GDM1 (cell line): Measurements from ENCODE around the gene UBTF.

Experiments used
- DNase-seq: peaks from one replicate; lab custom pipeline; 2025; lab: John Stamatoyannopoulos, UW

UBTF gene

DNA sequence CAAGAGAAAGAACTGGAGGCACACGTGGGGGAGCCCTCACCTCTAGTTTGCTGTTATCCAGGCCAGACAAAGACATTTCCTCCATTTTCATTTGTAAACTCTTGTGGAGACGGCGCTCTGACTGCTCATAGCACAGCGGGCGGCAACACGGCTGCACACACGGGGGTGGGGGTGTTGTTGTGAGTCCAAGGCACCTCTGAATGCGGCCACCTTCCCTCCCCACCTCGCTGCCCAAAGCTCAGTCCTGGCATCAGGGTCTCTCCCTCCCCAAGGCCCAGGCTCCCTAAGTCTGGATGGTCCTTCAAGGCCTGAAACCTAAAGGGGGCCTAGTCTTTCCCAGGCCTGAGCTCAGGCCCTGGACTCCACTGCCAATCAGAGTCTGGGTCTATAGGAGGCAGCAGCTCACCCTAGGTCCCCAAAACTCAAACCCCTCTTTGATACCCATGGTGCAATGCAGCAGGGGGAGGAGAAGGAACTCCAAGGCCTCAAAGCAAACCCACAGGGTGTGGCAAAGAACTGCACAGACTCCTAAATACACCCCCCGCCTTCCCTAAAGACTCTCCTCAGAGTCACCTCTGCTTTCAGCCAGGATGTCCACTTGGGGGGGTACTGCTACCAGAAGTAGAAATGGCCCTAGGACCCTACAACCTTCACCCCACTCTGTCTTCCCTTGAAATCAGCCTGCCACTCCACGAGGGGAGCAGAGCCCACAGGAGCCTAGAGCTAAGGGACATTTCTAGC lies 21.3 kb downstream of the UBTF start:
- DNase-seq: peak; percentile 54

DNA sequence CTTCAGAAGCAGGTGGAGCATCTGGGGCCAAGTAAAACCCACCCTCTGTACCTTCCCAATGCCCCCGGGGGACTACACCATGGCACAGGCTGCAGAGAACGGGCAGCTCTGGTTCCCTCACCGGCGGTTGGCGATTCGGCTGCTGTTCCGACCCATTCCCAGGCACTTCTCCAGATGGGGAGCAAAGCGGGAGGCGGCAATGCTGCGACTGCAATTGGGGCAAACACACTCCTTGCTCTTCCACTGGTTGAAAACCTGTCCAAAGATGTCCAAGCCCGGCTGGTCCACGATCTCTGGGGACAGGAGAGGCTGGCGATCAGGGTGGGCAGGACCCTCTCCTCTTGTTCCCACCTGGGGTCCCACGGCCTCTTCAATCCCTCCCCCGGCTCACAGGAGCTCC lies 22.4 kb downstream of the UBTF start:
- no peak for DNase-seq

DNA sequence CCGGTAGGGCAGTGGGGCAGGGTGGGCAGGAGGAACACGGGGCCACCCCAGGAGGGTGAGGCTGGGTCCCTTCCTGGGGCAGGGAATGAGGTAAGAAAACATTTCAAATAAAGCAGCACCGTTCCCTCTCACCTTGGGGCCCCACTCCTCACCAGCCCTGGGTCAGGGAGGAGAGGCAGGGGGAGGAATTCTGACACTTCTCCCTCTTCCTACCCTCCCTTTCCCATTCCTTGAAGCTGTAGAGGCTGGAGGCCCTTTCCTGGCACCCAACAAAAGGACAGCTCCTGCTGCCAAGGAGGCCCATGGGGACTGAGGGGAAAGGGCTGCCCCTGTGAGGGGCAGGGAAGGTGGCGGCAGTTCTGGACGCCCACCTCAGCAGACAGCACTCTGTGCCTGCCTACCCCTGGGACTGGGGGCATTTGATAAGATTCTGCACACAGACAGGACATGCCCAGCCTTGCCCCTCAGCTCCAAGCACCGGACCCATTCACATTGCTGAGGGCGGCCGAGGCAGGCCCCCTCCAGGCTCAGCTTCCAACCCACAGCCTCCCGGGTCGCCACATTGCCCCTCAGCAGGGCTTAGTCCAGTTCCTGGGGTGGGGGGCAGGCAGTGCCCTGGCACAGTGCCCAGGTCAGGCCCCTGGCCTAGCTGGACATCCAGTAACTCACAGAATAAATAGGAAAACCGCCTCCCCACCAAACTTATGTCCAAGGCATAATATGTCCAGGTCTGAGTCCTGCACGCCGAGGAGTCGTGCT lies 26.0 kb downstream of the UBTF start:
- no peak for DNase-seq

DNA sequence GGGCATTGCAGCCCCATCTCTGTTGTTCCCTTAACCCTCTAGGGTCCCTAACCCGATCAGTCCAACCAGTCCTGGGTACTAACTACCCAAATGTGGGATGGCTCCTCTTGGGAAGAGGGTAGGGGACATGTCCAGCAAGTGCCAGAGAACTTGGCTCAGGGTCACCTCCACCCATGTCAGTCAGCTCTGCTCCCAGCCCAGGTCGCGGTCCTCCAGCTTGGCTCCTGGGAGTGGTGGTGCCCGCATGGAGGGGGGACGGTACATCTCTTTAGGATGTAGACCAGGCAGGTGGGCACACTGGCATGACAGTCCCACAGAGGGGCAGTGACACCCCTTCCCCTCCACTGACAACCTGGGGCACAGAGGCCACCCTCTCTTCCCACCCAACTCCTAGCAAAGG lies 26.7 kb downstream of the UBTF start:
- DNase-seq: no peak

DNA sequence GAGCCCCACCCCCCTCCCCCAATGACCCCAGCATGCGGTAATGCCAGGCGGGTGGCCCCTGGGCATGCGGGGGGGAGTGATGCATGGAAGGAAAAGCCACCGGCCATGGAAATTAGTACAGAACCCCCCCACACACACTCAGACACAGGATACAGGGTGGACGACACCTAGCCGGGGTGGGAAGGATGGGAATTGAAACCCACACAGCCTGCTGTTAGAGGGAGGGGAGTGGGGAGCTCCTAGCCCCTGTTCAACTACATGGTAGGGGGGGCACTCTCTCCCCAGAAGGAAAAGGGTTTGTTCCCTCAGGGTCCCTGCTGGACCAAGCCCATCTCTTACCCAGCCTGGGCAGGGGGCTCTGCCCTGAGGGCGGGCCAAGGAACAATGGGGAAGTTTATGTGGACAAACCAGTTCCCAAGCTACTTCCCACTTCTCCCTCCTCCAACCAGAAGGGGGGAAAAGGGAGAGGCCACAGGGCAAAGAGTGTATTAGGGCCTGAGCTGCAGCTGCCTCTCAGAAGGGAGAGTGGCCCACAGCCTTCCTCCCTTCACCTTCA lies 27.5 kb downstream of the UBTF start:
- no peak for DNase-seq

DNA sequence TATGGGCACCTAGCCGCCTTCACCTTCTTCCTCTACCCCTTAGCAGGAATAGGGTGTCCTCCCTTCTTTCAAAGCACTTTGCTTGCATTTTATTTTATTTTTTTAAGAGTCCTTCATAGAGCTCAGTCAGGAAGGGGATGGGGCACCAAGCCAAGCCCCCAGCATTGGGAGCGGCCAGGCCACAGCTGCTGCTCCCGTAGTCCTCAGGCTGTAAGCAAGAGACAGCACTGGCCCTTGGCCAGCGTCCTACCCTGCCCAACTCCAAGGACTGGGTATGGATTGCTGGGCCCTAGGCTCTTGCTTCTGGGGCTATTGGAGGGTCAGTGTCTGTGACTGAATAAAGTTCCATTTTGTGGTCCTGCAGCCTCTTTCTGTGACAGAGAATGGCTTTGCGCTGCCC lies 28.1 kb downstream of the UBTF start:
- DNase-seq: no peak

DNA sequence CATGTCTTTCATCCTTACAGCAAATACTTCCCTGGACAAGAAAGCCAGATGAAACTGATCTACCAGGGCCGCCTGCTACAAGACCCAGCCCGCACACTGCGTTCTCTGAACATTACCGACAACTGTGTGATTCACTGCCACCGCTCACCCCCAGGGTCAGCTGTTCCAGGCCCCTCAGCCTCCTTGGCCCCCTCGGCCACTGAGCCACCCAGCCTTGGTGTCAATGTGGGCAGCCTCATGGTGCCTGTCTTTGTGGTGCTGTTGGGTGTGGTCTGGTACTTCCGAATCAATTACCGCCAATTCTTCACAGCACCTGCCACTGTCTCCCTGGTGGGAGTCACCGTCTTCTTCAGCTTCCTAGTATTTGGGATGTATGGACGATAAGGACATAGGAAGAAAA lies 29.0 kb downstream of the UBTF start:
- DNase-seq: no peak

DNA sequence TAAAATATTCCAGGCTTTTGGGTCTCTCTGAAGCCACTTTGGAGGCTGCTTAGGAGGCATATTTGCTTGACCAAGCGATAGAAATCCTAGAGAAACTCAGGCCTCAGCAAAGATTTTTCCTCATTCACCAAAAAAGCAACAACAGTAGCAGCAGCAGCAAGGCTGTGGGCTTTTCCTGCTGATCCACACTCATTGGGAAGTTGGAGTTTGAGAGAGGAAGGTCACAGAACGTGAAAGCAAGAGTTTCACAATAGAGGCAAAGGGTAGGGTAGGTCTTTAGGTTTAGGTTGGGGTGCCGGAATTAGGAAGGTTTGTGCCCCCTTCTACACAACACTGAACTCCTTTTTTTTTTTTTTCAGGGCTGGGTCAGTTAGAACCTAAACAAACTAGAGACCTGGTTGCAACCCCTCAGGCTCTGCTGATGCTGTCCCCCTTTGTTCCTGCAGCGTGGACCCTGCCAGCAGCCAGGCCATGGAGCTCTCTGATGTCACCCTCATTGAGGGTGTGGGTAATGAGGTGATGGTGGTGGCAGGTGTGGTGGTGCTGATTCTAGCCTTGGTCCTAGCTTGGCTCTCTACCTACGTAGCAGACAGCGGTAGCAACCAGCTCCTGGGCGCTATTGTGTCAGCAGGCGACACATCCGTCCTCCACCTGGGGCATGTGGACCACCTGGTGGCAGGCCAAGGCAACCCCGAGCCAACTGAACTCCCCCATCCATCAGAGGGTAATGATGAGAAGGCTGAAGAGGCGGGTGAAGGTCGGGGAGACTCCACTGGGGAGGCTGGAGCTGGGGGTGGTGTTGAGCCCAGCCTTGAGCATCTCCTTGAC lies 30.7 kb downstream of the UBTF start:
- DNase-seq: no peak

DNA sequence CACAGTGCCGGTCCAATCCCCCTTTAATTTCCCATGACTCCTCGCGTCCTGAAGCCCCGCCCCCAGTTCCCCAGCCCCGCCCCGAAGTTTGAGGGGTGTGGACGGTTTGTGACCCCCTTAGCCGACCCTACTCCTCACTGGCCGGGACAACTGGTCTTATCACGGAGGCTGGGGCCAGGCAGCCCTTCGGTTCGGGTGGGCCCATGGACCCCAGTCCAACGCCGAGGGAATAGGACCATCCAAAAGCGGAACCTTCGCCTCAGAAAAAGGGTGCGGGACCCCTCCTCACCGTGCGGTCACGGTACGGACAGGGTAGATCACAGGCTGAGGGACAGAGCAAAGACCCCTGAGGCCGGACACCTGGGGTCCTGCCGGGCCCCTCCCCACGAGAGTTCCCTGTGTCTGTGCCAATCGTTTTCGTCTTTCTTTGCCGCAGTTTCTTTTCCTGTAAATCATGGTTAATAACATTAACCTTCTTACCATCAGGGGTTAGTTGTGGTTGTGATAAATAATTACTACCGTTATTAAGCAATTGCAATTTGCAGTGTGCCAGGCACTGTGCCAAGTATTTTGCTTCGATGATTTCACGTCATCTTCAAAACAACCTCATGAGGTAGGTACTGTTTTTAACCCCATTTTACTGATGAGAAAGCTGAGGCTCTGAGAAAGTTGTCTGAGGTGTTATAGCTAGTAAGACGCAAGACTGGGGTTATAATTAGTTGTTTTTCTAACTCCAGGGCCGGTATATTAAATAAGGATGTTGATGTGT lies 32.2 kb downstream of the UBTF start:
- no peak for DNase-seq

DNA sequence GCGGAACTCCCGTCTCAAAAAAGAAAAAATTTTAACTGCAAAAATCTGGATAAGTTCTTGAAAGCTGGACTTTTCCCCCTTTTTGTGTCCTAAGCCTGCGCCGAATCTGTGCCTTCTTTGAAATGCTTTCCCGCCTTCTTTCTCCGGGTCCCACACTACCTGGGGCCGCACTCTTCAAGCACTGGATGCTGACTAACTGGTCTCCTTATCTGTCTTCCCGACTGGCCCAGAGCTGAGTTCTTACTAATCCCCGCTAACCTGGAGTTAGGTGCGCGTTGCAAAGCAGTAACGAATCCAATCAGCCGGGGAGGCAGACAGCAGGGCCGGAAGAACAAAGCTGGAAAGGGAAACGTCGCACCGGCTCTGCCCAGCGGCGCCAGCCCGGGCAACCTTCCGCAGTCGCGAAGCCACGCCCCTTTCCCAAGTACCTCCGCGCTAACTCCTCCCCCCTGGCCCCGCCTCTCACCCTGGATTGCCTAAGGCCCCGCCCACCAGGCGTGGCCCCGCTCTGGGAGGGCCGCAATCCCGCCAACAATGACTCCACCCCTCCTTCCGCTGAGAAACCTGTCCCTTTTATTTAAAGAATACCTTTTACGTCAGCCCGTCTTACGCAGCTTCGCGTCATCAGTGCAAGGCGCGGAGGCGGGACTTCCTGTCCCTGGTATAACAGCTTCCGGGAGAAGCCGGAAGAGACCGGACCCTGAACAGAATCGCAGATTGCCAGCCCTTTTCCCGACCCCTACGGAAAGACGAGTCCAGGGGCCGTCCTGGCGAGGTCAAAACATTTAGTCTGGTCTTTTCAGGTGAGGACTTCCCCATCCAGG lies 33.0 kb downstream of the UBTF start, which contains the start of gene TMUB2:
TMUB2 (plus strand) TSS at position 666 of the 824 bp plus-strand sequence. CDS start 737 bp downstream, outside the sequence.
- peak; percentile 99 for DNase-seq

DNA sequence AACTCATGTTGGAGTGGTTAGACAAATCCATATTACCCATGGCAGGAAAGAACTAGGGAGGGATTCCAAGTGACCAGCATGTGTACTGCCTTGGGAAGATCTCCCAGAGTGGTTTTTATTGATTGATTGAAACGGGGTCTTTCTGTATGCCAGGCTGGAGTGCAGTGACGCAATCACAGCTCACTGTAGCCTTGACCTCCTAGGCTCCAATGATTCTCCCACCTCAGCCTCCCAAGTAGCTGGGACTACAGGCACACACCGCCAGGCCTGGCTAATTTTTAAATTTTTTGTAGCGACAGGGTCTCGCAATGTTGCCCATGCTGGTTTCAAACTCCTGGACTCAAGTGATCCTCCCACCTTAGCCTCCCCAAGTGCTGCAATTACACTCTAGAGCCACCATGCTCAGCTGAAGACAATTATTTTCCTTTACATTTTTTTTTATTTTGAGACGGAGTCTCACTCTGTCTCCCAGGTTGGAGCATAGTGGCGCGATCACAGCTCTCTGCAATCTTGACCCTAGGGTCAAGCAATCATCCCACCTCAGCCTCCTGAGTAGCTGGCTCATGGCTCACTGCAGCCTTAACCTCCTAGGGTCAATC lies 35.2 kb downstream of the UBTF start:
- DNase-seq: no peak

DNA sequence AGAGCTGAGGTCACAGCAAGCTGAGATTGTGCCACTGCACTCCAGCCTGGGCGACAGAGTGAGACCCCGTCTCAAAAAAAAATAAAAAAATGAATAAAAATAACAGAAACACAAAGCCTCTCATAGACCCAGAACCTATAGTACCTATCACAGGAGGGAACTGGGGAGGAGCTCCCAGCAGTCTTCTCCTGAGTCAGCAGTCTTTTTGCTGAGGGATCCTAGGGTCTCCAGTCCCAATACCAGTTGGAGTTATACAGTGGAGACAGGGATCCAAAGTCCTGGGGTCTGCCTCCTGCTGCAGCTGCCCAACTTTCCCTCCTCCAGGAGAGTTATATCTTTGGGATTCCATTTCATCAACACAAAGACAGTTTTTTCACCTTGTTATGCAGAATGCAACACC lies 36.5 kb downstream of the UBTF start:
- no peak for DNase-seq

DNA sequence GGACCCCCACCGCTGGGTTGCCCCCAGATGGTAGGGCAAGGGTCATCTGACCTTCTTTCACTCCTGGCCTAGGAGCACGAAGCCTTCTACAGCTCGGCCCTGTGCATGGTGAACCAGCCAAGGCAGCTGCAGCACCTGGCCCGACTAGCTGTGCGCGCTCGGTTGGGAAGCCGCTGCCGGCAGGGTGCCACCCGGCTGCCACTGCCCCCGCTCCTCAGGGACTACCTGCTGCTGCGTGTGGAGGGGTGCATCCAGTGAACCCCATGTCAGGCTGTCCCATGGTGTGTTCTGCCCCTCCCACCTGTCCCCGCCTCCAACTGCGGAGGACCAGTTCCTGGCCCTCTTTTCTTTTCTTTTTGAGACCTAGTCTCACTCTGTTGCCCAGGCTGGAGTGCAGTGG lies 41.3 kb downstream of the UBTF start:
- DNase-seq: no peak

DNA sequence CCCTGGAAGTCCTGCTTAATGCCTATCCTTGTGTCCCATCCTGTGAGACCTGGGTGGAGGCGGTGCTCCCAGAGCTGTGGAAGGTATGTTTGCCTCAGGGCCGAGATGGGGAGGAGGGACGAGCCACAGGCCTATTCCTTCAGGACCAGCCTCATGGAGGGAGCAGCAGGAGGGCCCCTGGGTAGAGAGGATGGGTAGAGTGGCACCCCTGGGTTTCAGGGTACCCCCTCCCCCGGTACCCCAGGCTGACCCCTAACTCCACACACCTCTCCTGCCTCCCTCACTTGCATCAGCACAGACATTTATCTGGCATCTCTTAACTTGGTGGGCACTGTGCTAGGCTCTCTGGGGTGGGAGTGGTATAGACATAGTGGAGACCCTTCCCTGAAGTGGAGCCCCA lies 41.8 kb downstream of the UBTF start:
- DNase-seq: no peak

DNA sequence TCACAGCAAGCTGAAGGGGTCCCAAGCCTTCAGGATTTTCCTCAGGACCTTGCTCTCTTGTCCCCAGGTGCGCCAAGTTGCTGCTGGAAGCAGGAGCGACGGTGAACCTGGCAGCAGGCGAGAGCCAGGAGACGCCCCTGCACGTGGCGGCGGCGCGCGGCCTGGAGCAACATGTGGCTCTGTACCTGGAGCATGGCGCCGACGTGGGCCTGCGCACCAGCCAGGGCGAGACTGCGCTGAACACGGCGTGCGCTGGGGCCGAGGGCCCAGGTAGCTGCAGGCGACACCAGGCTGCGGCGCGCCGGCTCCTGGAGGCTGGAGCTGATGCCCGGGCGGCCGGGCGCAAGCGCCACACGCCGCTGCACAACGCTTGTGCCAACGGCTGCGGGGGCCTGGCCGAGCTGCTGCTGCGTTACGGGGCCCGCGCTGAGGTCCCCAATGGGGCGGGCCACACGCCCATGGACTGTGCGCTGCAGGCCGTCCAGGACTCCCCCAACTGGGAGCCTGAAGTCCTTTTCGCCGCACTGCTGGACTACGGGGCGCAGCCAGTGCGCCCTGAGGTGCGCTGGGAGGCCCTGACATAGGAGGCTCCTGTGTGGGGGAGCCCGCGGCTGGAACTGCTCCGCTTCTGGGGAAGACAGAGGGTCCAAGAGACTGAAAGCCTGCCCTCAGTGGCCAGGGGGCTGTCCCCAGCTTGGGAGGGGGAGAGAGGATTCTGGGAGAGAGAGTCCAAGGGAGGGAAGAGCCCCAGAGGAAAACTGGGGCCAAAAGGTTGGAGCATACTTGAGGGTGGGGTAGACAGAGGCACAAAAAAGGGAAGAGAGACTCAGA lies 42.6 kb downstream of the UBTF start:
- no peak for DNase-seq

DNA sequence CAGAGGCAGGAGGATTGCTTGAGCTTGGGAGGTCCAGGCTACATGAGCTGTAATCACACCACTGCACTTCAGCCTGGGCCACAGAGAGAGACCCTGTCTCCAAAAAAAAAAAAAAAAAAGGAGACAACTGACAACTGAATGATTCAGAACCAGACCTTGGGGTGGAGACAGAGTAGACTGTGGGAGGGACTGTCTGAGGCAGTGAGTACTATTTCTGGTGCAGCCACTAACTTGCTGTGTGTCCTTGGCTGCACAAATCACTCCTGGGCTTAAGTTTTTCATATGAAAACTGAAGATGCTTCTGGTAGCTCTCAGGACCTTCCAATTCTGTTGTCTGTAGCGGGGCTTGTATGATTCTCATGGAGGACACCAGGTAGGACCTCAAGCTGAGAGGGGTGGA lies 43.2 kb downstream of the UBTF start:
- DNase-seq: no peak

DNA sequence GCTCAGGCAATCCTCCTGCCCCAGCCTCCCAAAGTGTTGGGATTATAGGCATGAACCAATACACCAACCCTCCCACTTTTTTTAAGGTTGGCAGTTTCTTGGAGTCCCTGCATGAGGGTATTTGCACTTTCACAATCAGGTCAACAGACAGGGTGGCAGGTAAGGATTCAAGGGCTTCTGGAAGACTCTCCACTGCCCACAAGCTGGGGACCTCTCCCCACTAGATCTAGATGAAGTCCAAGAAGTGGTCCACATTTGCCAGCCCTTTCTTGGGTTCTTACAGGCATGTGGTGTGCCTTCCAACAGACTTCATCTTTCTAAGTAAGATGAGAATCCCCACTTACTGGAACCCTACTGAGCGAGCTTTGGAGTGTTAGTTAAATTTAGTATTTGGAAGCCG lies 45.0 kb downstream of the UBTF start:
- DNase-seq: no peak

DNA sequence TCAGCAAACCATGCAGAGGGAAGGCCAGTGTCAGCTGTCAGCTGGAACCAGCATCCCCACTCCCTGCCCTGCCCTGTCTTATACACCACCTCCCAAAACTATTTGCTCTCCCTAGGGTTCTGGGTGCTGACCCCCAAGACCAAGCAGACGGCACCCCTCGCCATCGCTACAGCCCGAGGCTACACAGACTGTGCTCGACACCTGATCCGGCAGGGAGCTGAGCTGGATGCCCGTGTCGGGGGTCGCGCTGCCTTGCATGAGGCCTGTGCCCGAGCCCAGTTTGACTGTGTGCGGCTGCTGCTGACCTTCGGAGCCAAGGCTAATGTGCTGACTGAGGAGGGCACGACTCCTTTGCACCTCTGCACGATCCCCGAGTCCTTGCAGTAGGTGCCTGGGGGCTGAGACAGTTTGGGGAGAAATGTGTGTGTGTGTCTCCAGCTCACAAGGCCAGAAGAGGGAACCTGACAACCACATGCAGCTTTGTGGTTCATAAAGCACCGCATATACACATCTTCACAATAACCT lies 47.5 kb downstream of the UBTF start:
- no peak for DNase-seq
